ENCODE data around the gene CDCA8. TPM values are rescaled to one million over a fixed set of nuclear protein-coding genes. Genes with fewer than 3 reads are reported as not detected.

The CDCA8 gene
- total and polyA plus RNA-seq, 2 donors (not counting 3 experiments of a cell fraction or from before 2014, with no cell fraction given) = 38.5 to 45.7 TPM

DNA sequence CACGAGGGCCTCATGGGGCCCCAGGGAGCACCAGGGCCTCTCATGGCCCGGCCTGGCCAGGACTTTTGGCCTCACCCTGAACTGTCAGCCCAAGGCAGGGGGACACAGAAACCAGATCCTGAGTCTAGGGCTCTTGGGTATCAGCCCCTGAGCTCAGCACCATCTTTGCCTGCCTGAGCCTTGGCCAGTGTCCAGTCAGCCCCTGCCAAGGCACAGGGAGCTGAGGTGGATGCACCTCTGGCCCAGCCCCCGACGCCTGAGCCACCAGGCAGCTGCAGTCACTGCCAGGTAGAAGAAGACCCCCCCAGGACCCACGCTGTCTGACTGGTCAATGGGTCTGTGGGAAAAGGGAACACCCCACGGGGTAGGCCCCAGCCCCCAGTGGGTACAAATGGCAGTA, 25.3 kb downstream of the CDCA8 start:
- no peak for DNase-seq (ENCODE audit: low read depth, low spot score)
- H2AFZ ChIP-seq (ENCODE audit: low read depth, low read length) = no peak overlapping the region
- no peaks in the 10 kb centered on the region for H3K36me3 ChIP-seq (ENCODE audit: control insufficient read depth in 2 of 2, extremely low read depth in 1 of 2, insufficient read depth in 2 of 2, low read length in 2 of 2)
- H3K9ac ChIP-seq (replicated peaks; ENCODE audit: extremely low read depth, insufficient read depth, low read length) = no peak overlapping the region
- H3K27ac ChIP-seq (ENCODE audit: insufficient read depth, low read depth, low read length) = no peak overlapping the region
- H3K4me2 ChIP-seq (ENCODE audit: insufficient read depth, low read length) = no peak overlapping the region
- H3K4me1 ChIP-seq (ENCODE audit: control insufficient read depth, extremely low read depth, insufficient read depth, low read length) = no peaks in the 10 kb centered on the region
- FAIRE-seq = no peak
- no peaks in the 10 kb centered on the region for H3K27me3 ChIP-seq (ENCODE audit: control insufficient read depth in 2 of 2, insufficient read depth in 2 of 2, low read length in 2 of 2)
- no peak overlapping the region for H3K4me3 ChIP-seq (replicated peaks in 1 of 3; ENCODE audit: insufficient read depth in 1 of 3, low read depth in 1 of 3, low read length in 3 of 3)
- no peaks in the 10 kb centered on the region for H3K9me3 ChIP-seq (replicated peaks; ENCODE audit: control insufficient read depth, insufficient read depth, low read length)
- no peaks in the 10 kb centered on the region for H3K9me1 ChIP-seq (replicated peaks; ENCODE audit: control insufficient read depth, extremely low read depth, insufficient read depth, low read length)
- no TSS peak for BruUV-seq (replicated peaks)
- H3K79me2 ChIP-seq (ENCODE audit: control insufficient read depth, insufficient read depth, low read length) = no peaks in the 10 kb centered on the region
- intact Hi-C loops (cut with micrococcal nuclease) = no loop called here
- dilution Hi-C loops (cut with MboI; ENCODE audit: extremely low pct_ligation_motif_present, low sequenced_read_pairs) = no loop called here
- ChIA-PET CTCF (no interaction called here), POLR2A (no interaction called here)
- TF ChIP-seq GATA2 (IDR thresholded peaks at IDR 0.05; ENCODE audit: insufficient read depth, insufficient read length, low read depth, low read length) (no peak), EZH2 (IDR thresholded peaks at IDR 0.05; ENCODE audit: borderline replicate concordance, low read depth, low read length, severe bottlenecking) (no peak), POLR2AphosphoS5 (IDR thresholded peaks at IDR 0.05; ENCODE audit: insufficient read depth, low read depth, low read length) (no peak), FOS (IDR thresholded peaks at IDR 0.05; ENCODE audit: borderline replicate concordance, insufficient read depth, low read length) (no peak), JUN (IDR thresholded peaks at IDR 0.05; ENCODE audit: borderline replicate concordance, insufficient read depth, insufficient read length, low read depth) (no peak), MYC (IDR thresholded peaks at IDR 0.05; ENCODE audit: low read depth, low read length) (no peak), POLR2A (IDR thresholded peaks at IDR 0.05; ENCODE audit: low read depth, low read length) (no peak)
- TF ChIP-seq, protein P1, sequence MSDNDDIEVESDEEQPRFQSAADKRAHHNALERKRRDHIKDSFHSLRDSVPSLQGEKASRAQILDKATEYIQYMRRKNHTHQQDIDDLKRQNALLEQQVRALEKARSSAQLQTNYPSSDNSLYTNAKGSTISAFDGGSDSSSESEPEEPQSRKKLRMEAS (IDR thresholded peaks at IDR 0.05; ENCODE audit: insufficient read depth, insufficient read length) = no peak
- TF ChIP-seq, protein P2, sequence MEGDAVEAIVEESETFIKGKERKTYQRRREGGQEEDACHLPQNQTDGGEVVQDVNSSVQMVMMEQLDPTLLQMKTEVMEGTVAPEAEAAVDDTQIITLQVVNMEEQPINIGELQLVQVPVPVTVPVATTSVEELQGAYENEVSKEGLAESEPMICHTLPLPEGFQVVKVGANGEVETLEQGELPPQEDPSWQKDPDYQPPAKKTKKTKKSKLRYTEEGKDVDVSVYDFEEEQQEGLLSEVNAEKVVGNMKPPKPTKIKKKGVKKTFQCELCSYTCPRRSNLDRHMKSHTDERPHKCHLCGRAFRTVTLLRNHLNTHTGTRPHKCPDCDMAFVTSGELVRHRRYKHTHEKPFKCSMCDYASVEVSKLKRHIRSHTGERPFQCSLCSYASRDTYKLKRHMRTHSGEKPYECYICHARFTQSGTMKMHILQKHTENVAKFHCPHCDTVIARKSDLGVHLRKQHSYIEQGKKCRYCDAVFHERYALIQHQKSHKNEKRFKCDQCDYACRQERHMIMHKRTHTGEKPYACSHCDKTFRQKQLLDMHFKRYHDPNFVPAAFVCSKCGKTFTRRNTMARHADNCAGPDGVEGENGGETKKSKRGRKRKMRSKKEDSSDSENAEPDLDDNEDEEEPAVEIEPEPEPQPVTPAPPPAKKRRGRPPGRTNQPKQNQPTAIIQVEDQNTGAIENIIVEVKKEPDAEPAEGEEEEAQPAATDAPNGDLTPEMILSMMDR (IDR thresholded peaks at IDR 0.05; ENCODE audit: extremely low read depth in 1 of 2, insufficient read depth in 1 of 2, low read depth in 1 of 2, low read length in 2 of 2) = no peak
- H4K20me1 ChIP-seq (replicated peaks; ENCODE audit: control insufficient read depth, extremely low read depth, insufficient read depth, low read length) = no peaks in the 10 kb centered on the region

Data from endothelial cell of umbilical vein (primary cell).